RKO (cell line): ENCODE data around the gene CFAP298.
A peak's percentile ranks its signal among the peaks of the same experiment; 100 is the strongest.

ENCODE experiments used
- DNase-seq: peaks from one replicate; pipeline ENCODE4 v3.0.0-alpha.2; 2016; ENCODE audit warnings: low spot score

The CFAP298 gene

GRCh38 chr21:32599091-32599490 lies 13.1 kb downstream of the CFAP298 start:
- no peak for DNase-seq

GRCh38 chr21:32597205-32597604 lies 15.0 kb downstream of the CFAP298 start:
- peak; percentile 99 for DNase-seq

DNA sequence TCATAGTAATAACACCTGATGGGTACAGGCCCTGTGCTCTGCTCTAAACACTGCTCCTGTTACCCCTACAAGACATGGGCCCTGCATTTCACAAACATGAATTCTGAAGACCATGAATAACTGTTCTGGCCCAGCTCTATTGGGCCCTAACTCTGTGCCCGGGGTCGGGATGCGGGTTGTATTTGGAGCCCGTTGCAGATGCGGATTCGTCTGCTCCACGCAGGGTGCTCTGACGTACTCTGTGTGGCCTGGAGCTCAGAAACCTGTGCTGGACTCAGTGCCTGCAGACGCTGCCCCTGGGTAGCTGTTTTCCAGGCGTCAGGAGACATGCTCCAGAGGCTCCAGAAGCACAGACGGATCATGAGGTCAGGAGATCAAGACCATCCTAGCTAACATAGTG lies 16.7 kb downstream of the CFAP298 start:
- no peak for DNase-seq

DNA sequence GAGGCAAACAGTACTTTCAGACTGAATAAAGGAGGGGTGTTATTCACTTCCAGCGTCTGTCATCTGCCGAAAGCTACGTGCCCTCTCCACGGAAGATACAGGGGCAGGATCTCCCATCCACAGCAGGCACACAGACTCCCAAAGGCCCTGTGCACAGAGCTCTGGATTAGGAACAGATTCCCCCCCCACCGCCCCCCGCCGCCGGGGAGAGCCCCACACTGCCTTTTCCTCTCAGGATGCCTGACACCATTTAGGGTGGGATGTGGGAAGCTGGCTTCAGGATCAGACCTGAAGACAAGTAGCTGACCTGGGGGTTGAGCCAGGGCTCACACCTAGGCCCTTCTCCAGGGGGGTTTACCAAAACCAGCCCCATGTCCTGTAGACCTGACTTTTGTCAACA lies 18.5 kb downstream of the CFAP298 start:
- DNase-seq: no peak

DNA sequence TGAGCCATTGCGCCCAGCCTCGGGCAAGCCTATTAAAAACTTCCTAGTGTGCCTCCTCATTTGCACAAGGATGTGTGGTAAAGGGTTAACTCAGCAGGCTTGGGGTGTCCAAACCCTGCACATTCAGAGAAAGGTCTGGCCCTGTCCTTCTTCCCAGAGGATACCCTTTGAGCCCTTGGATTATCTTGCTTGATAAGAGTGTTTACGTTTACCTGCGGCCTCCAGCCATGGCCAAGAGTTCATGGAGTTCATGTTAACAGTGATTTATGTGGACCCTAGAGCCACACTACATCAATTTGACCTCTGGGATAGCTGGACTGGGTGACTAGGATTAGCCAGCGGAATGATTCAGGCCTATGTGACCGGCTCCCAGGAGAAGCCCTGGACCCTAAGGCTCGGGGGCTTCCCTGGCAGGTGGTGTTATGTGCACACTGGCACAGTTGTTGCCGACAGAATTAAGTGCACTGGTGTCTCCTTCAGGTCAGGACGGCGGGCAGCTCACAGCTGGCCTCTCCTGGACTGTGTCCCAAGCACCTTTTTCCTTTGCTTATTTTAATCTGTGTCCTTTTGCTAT lies 19.2 kb downstream of the CFAP298 start:
- DNase-seq: no peak

DNA sequence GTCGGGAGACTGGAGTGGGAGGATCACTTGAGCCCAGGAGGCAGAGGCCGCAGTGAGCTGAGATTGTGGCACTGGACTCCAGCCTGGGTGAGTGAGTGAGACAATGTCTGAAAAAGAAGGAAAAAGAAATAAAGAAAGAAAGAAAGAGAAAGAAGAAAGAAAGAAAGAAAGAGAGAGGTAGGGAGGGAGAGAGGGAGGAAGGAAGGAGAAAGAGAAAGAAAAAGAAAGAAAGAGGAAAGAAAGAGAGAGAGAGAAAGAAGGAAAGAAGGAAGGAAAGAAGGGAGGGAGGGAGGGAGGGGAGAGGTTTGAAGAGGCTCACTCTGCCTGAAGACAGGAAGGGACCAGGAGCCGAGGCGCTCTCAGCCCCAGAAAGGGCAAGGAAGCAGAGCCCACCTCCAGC lies 22.0 kb downstream of the CFAP298 start:
- DNase-seq: no peak

- no peak for DNase-seq
Observed at GRCh38 chr21:32587651-32588050, 24.5 kb downstream of the CFAP298 start.

- no peak for DNase-seq
Observed at GRCh38 chr21:32587120-32587519, 25.1 kb downstream of the CFAP298 start.

DNA sequence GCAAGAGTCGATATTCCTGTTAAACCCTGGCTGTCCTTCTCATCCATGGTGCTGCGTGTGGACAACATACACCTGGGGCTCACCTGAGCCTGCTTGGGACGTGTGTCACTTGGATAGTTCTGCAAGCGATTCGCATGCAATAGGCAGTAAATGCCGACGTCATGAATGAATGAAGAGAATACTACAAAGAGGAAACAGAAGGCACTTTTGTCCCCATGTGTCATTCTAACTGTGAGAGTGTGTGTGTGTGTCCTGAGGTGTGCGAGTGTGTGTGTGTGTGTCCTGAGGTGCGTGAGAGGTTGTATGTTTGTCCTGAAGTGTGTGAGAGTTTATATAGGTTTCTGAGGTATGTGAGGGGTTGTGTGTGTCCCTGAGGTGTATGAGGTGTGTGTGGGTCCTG lies 26.2 kb downstream of the CFAP298 start:
- no peak for DNase-seq

DNA sequence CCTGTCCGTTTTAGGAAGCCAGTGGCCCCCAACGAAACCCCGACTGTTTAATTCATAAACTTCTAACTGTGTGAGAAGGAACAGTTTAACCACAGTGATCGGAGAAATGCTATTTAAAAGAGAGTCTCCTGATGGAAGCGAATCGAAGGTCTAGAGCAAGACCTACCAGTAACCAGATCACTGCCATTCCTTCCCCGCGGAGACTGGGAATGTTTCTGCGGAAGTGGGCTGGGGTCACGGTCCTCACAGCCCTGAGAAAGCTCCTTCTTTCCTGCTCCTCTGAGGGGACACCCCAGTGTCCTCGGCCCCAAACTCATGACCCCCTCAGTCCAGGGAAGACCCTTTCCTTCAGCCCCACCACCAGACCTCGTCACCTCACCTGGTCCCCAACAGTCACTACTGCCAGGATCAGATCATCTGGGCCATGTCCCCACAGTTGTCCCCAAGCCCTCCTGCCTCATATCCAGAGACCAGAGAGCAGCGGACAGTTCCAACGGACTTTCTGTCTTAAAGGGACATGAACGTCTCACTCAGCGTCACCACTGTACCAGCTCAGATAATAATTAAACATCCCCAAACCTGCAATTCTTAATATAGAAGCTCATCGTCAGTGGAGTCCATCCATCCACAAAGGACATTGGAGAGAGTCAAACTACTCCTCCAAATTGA lies 27.0 kb downstream of the CFAP298 start, which contains the start of gene TCP10L:
TSS of gene TCP10L (minus strand) at position 482 of the 669 bp plus-strand sequence. CDS start 1,219 bp downstream, outside the sequence.
- no peak for DNase-seq

DNA sequence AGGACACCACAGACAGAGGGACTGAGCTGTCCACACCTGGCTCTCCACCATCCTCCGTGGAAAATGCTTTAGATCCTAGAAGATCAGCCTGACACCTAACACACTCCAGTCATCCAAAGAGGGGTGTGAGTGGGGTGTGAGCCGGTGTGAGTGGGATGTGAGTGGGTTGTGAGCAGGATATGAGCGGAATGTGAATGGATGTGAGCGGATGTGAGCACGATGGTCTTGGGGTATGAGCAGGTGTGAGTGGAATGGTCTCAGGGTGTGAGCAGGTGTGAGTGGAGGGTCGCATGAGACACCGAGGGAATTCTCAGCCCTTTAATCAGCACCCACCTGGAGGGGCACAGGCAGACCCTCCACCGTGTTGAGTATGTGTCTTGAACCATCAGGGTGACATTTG lies 27.7 kb downstream of the CFAP298 start:
- DNase-seq: no peak

GRCh38 chr21:32581732-32582131 lies 30.4 kb downstream of the CFAP298 start:
- DNase-seq: no peak

DNA sequence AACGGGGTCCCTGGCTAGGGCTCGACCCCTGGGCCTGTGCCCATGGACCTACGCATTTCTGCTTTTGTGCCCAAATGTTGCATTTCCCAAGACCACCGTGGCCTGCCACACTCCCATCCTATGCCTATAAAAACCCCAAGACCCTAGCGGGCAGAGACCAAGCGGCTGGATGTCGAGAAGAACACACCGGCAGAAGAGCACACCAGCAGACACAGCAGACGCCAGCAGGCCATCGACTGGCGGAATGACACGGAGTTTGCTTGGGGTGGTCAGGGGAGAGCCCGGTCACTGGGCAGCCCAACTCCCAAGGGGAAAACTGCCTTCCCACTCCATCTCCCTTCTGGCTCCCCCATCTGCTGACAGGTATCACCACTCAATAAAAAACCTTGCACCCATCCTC lies 31.2 kb downstream of the CFAP298 start:
- DNase-seq: no peak

DNA sequence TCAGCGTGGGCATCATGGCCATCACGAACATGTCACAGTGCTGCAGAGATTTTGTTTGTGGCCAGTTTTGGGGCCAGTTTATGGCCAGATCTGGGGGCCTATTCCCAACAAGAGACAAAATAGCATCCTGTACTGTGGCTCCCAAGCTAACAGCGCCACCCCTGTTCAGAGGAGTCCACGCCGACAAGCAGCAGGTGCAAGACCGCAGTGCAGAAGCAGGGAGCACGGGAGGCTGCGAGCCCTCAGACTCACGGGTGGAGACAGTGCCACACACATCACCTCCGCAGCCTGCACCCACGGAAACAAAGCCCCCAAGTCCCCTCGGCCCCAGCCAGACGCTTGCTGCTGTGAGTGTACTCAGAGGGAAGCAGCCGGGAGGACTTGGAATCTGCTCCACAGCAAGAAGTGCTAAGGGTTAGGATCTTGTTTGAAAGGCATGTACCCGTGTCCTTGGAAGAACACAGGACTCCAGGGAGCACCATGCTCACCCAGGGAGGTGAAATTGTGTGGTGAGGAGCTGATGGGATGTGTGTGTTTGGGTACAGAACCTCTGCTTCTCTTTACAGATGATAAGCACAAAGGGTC lies 34.0 kb downstream of the CFAP298 start:
- DNase-seq: no peak

- no peak for DNase-seq
Observed at GRCh38 chr21:32576011-32576410, 36.2 kb downstream of the CFAP298 start.

DNA sequence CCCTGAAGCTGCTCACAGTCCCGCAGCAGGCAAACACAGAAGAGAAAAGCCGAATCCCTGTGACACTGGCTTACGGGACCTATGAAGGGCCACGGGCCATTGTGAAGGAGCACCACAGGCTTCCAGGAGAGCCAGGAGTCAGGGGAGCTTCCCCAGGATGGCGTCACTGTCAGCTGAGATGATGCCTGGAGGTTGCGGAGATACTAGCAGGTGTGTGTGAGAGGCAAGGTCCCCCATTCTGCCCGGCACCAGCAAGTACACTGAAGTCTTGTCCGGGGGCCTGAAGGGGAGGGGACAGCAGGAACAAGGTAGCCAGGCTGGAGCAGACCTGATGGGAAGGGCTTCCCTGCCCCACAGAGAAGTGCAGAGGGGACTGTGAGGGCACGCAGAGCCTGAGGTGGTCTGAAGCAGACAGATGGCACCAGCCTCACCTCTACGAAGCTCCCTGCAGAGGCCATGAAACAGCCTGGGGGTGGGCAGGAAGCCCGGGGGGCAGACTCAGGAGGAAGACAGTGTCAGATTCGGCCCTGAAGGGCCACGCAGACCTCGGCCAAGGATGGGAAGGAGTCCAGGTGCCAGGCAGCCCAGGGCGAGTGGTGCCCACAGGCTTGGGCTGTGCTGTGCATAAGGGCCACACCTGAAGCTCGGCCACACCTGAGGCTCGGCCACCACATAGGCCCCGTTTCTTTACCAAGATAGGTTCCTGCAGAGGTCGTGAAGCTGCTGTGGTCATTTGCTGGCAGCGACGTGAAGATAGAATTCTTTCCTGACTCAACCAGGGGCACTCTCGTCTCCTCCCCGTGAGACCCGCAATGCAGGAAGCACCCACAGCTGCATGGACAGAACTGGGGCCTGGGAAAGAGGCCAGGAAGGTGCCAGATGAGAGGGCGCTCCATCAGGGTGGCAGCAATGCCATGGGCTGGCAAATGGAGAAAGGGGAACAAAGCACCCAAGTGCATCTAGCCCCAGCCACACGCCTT lies 36.9 kb downstream of the CFAP298 start:
- no peak for DNase-seq

- no peak for DNase-seq
Observed at GRCh38 chr21:32572574-32573420, 39.4 kb downstream of the CFAP298 start.

DNA sequence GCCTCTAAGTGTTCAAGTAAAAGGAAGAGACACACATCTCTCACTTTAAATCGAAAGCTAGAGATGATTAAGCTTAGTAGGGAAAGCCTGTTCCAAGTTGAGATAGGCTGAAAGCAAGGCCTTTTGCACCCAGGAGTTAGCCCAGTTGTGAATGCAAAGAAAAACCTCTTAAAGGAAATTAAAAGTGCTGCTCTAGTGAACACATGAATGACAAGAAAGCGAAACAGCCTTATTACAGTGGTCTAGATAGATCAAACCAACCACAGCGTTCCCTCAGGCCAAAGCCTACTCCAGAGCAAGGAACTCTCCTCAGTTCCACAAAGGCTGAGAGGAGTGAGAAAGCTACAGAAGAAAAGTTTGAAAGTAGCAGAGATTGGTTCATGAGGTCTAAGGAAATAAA lies 41.7 kb downstream of the CFAP298 start:
- DNase-seq: no peak

- peak; percentile 81 for DNase-seq
Observed at GRCh38 chr21:32569261-32570230, 42.6 kb downstream of the CFAP298 start.

DNA sequence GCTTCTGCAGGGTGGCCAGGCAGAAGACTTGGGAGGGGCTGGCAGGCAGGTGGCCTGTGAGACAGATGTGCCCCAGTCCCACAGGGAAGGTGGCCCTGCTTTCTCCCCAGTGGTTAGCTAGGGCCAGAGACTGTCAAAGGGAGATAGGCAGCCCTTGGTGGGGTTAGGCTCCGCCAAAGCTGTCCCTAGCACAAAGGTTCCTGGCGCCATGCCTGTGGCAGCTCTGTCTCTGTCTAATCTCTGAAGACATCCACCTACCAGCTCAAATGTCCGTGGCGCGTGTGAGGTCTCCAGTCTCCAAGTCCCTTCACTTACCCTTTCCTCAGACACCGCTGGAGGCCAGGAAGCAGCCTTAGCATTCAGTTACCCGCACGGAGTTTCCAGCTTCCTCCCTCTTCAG lies 44.6 kb downstream of the CFAP298 start:
- DNase-seq: no peak
